Measurements from ENCODE around the gene IL1RAP. TPM values are rescaled to one million over a fixed set of nuclear protein-coding genes. Genes with fewer than 3 reads are reported as not detected.

The IL1RAP gene
- total and polyA plus RNA-seq, 7 experiments from 2014 or later, result 5.9 to 29.0 (median 12.1) TPM

DNA sequence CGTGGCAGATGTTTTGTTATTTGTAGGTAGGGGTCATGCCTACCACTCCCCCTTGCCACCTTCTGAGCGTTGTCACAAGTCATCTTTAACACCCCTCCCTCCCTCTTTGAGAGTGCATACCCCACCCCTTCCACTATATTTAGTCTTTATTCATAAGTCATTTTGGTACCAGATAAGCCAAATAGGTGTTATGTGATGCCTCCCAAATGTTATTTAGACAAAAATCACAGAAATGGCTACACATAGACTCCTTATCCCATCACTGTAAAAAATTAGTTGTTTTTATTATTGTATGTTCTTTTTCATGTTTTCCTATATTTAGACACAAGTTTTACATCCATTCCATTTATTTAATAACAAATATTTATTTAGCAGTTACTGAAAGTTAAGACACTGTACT lies 93.1 kb downstream of the IL1RAP start:
- no peak overlapping the region for H3K27ac Mint-ChIP-seq
- ChIA-PET POLR2A (no interaction called here), CTCF (no interaction called here)
- DNase-seq (no peak), ATAC-seq (no peak)
- Histone ChIP-seq H3K27ac (ENCODE audit: low read depth, low read length) (no peak overlapping the region), H3K36me3 (ENCODE audit: control insufficient read depth in 2 of 3, insufficient read depth in 3 of 3, low read length in 3 of 3) (peaks cover 0 to 11% (median 0%) of the 10 kb centered on the region in 3 experiments), H3K9me3 (ENCODE audit: control insufficient read depth in 2 of 3, low read length in 3 of 3) (no peaks in the 10 kb centered on the region), H3K4me3 (ENCODE audit: low read length) (no peak overlapping the region), H3K27me3 (ENCODE audit: control insufficient read depth in 2 of 2, insufficient read depth in 2 of 2, low read length in 2 of 2) (no peaks in the 10 kb centered on the region), H3K4me1 (ENCODE audit: control insufficient read depth in 2 of 2, insufficient read depth in 2 of 2, low read length in 2 of 2) (no peaks in the 10 kb centered on the region)
- no peaks in the 10 kb centered on the region for H3K27me3 Mint-ChIP-seq
- H3K4me1 Mint-ChIP-seq, result peaks cover 0 to 28% (median 4%) of the 10 kb centered on the region in 7 donors
- H3K36me3 Mint-ChIP-seq, result peaks cover 31 to 74% (median 55%) of the 10 kb centered on the region in 5 donors
- no peak overlapping the region for H3K4me3 Mint-ChIP-seq
- peaks cover 0 to 14% (median 0%) of the 10 kb centered on the region in 11 donors for H3K9me3 Mint-ChIP-seq
- intact Hi-C loops (cut with micrococcal nuclease), result no loop called here

- H3K4me3 ChIP-seq (ENCODE audit: low read length), result no peak overlapping the region
- ChIA-PET CTCF (no interaction called here), POLR2A (no interaction called here)
- no peaks in the 10 kb centered on the region for H3K27me3 ChIP-seq (ENCODE audit: control insufficient read depth in 2 of 2, insufficient read depth in 2 of 2, low read length in 2 of 2)
- no peaks in the 10 kb centered on the region for H3K4me1 ChIP-seq (ENCODE audit: control insufficient read depth in 2 of 2, insufficient read depth in 2 of 2, low read length in 2 of 2)
- no peak overlapping the region for H3K27ac Mint-ChIP-seq
- H3K9me3 Mint-ChIP-seq, result peaks cover 0 to 21% (median 0%) of the 10 kb centered on the region in 11 donors
- H3K4me1 Mint-ChIP-seq, result peaks cover 0 to 31% (median 5%) of the 10 kb centered on the region in 7 donors
- peaks cover 0 to 9% (median 0%) of the 10 kb centered on the region in 3 experiments for H3K36me3 ChIP-seq (ENCODE audit: control insufficient read depth in 2 of 3, insufficient read depth in 3 of 3, low read length in 3 of 3)
- no peaks in the 10 kb centered on the region for H3K9me3 ChIP-seq (ENCODE audit: control insufficient read depth in 2 of 3, low read length in 3 of 3)
- no peaks in the 10 kb centered on the region for H3K27me3 Mint-ChIP-seq
- H3K27ac ChIP-seq (ENCODE audit: low read depth, low read length), result no peak overlapping the region
- ATAC-seq, result no peak
- H3K4me3 Mint-ChIP-seq, result no peak overlapping the region
- intact Hi-C loops (cut with micrococcal nuclease), result no loop called here
- DNase-seq, result no peak
- peaks cover 31 to 84% (median 64%) of the 10 kb centered on the region in 5 donors for H3K36me3 Mint-ChIP-seq
Observed at GRCh38 chr3:190608850-190609589, 95.1 kb downstream of the IL1RAP start.

DNA sequence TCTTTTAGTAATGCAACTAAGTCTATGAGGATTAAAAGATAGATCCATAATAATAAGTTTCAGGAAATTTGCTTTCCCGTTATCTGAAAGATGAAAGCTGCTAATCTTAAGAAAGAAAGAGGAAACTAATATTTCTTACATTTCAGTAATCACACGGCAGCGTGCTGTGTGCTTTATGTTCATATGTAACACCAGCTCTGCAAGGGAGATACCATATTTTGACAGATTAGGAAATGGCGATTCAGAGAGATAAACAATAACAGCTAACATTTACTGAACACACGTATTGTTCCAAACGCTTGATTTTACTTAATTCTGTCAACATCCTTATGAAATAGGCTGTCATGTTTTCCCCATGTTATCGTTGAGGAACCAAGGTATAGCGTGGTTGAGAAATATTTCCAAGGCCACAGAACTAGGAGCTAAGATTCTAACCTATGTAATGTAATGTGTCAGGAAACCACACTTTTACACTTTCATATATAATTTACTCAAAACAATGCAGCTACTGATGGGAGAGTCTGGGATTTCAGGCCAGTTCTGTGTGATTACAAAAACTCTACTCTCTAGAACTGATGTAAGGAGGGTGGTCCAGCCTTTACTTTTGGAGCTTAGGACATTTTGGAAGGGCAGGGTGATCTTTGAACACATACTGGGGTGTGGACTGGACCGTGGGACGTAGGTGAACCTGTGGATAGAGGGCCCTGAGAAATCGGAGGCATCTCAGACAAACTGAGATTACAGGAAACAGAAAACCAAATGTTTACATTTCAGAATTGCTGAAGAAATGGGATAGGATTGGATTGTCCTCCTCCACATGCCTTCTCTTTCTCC lies 100.6 kb downstream of the IL1RAP start:
- no peaks in the 10 kb centered on the region for H3K9me3 ChIP-seq (ENCODE audit: control insufficient read depth in 2 of 3, low read length in 3 of 3)
- Mint-ChIP-seq H3K4me3 (peak overlapping the region in 1 of 10 donors; percentile 22), H3K9me3 (peaks cover 0 to 14% (median 0%) of the 10 kb centered on the region in 11 donors), H3K27me3 (no peaks in the 10 kb centered on the region), H3K36me3 (peaks cover 5 to 43% (median 30%) of the 10 kb centered on the region in 5 donors), H3K4me1 (peaks cover 26 to 61% (median 31%) of the 10 kb centered on the region in 7 donors), H3K27ac (peak overlapping the region in 1 of 9 donors; percentile 56)
- intact Hi-C loops (cut with micrococcal nuclease), result loop anchor here in 1 of 2 donors (5.0 to 10.0 kb wide), 2 partner anchors 713 to 1290 kb away; partner anchors contain the start of gene CCDC50
- no peak overlapping the region for H3K27ac ChIP-seq (ENCODE audit: low read depth, low read length)
- no peaks in the 10 kb centered on the region for H3K36me3 ChIP-seq (ENCODE audit: control insufficient read depth in 2 of 3, insufficient read depth in 3 of 3, low read length in 3 of 3)
- no peak overlapping the region for H3K4me3 ChIP-seq (ENCODE audit: low read length)
- no peaks in the 10 kb centered on the region for H3K27me3 ChIP-seq (ENCODE audit: control insufficient read depth in 2 of 2, insufficient read depth in 2 of 2, low read length in 2 of 2)
- ChIA-PET POLR2A (no interaction called here), CTCF (no interaction called here)
- ATAC-seq (no peak), DNase-seq (no peak)
- H3K4me1 ChIP-seq (ENCODE audit: control insufficient read depth in 2 of 2, insufficient read depth in 2 of 2, low read length in 2 of 2), result peaks cover 0 to 4% of the 10 kb centered on the region in 2 donors

- H3K36me3 Mint-ChIP-seq, result peaks cover 0 to 38% (median 24%) of the 10 kb centered on the region in 5 donors
- DNase-seq (no peak), ATAC-seq (no peak)
- H3K4me3 ChIP-seq (ENCODE audit: low read length), result no peak overlapping the region
- H3K4me1 Mint-ChIP-seq, result peaks cover 26 to 66% (median 31%) of the 10 kb centered on the region in 7 donors
- H3K4me3 Mint-ChIP-seq, result no peak overlapping the region
- intact Hi-C loops (cut with micrococcal nuclease), result loop anchor here in 1 of 2 donors (5.0 to 10.0 kb wide), 2 partner anchors 712 to 1290 kb away; partner anchors contain the start of gene CCDC50
- no peaks in the 10 kb centered on the region for H3K27me3 ChIP-seq (ENCODE audit: control insufficient read depth in 2 of 2, insufficient read depth in 2 of 2, low read length in 2 of 2)
- H3K27ac ChIP-seq (ENCODE audit: low read depth, low read length), result no peak overlapping the region
- CTCF ChIA-PET, result no interaction called here
- peaks cover 0 to 4% of the 10 kb centered on the region in 2 donors for H3K4me1 ChIP-seq (ENCODE audit: control insufficient read depth in 2 of 2, insufficient read depth in 2 of 2, low read length in 2 of 2)
- H3K36me3 ChIP-seq (ENCODE audit: control insufficient read depth in 2 of 3, insufficient read depth in 3 of 3, low read length in 3 of 3), result no peaks in the 10 kb centered on the region
- H3K9me3 ChIP-seq (ENCODE audit: control insufficient read depth in 2 of 3, low read length in 3 of 3), result no peaks in the 10 kb centered on the region
- H3K27me3 Mint-ChIP-seq, result no peaks in the 10 kb centered on the region
- H3K9me3 Mint-ChIP-seq, result peaks cover 0 to 14% (median 0%) of the 10 kb centered on the region in 11 donors
- POLR2A ChIA-PET, result no interaction called here
- H3K27ac Mint-ChIP-seq, result peak overlapping the region in 1 of 9 donors; percentile 56
Observed at GRCh38 chr3:190615060-190615384, 101.1 kb downstream of the IL1RAP start.

DNA sequence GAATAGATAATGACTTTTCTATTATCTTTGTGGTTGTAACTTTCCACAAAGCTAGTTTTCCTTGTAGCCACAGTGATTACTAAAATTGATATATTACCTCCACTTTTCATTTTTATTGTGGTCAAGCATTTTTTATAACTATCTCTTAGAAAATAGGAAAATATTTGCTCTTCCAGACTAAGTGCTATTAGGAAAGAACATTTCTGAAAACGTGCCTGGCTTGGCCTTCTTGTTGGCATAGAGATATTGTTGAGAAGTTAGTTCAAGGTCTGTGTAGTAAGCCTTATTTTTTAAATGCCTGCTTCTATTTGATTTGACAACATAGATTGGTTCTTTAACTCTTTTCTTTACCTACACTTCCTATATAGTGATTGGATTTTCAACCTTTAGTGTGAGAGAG lies 101.7 kb downstream of the IL1RAP start:
- H3K27ac Mint-ChIP-seq, result peak overlapping the region in 1 of 9 donors; percentile 94
- Histone ChIP-seq H3K27me3 (ENCODE audit: control insufficient read depth in 2 of 2, insufficient read depth in 2 of 2, low read length in 2 of 2) (no peaks in the 10 kb centered on the region), H3K9me3 (ENCODE audit: control insufficient read depth in 2 of 3, low read length in 3 of 3) (no peaks in the 10 kb centered on the region), H3K36me3 (ENCODE audit: control insufficient read depth in 2 of 3, insufficient read depth in 3 of 3, low read length in 3 of 3) (no peaks in the 10 kb centered on the region), H3K4me1 (ENCODE audit: control insufficient read depth in 2 of 2, insufficient read depth in 2 of 2, low read length in 2 of 2) (peaks cover 0 to 4% of the 10 kb centered on the region in 2 donors), H3K27ac (ENCODE audit: low read depth, low read length) (no peak overlapping the region), H3K4me3 (ENCODE audit: low read length) (no peak overlapping the region)
- ChIA-PET POLR2A (no interaction called here), CTCF (interaction anchor here (0.7 kb wide), 1 partner anchor 81 kb away, joined by 3 read pairs; no protein-coding TSS in a partner anchor)
- no peaks in the 10 kb centered on the region for H3K27me3 Mint-ChIP-seq
- DNase-seq, result no peak
- H3K9me3 Mint-ChIP-seq, result peaks cover 0 to 14% (median 0%) of the 10 kb centered on the region in 11 donors
- peaks cover 26 to 69% (median 31%) of the 10 kb centered on the region in 7 donors for H3K4me1 Mint-ChIP-seq
- H3K36me3 Mint-ChIP-seq, result peaks cover 0 to 39% (median 24%) of the 10 kb centered on the region in 5 donors
- ATAC-seq, result no peak
- intact Hi-C loops (cut with micrococcal nuclease), result loop anchor here in 1 of 2 donors (5.0 to 10.0 kb wide), 2 partner anchors 712 to 1291 kb away; partner anchors contain the start of gene CCDC50
- peak overlapping the region in 1 of 10 donors; percentile 46 for H3K4me3 Mint-ChIP-seq

GRCh38 chr3:190616637-190617036 lies 102.8 kb downstream of the IL1RAP start:
- Histone ChIP-seq H3K4me3 (ENCODE audit: low read length) (no peak overlapping the region), H3K27me3 (ENCODE audit: control insufficient read depth in 2 of 2, insufficient read depth in 2 of 2, low read length in 2 of 2) (no peaks in the 10 kb centered on the region), H3K27ac (ENCODE audit: low read depth, low read length) (no peak overlapping the region), H3K9me3 (ENCODE audit: control insufficient read depth in 2 of 3, low read length in 3 of 3) (no peaks in the 10 kb centered on the region), H3K4me1 (ENCODE audit: control insufficient read depth in 2 of 2, insufficient read depth in 2 of 2, low read length in 2 of 2) (peaks cover 0 to 4% of the 10 kb centered on the region in 2 donors), H3K36me3 (ENCODE audit: control insufficient read depth in 2 of 3, insufficient read depth in 3 of 3, low read length in 3 of 3) (no peaks in the 10 kb centered on the region)
- Mint-ChIP-seq H3K27me3 (no peaks in the 10 kb centered on the region), H3K27ac (peak overlapping the region in 1 of 9 donors; percentile 94), H3K4me1 (peaks cover 26 to 76% (median 31%) of the 10 kb centered on the region in 7 donors), H3K36me3 (peaks cover 0 to 34% (median 18%) of the 10 kb centered on the region in 5 donors), H3K4me3 (peak overlapping the region in 1 of 10 donors; percentile 45), H3K9me3 (peaks cover 0 to 14% (median 0%) of the 10 kb centered on the region in 11 donors)
- peak; percentile 26 for ATAC-seq
- POLR2A ChIA-PET, result no interaction called here
- DNase-seq, result no peak
- intact Hi-C loops (cut with micrococcal nuclease), result loop anchor here in 1 of 2 donors (1.0 to 10.0 kb wide), 4 partner anchors 11 to 1292 kb away; partner anchors contain the start of gene CCDC50
- CTCF ChIA-PET, result no interaction called here

Measured in naive thymus-derived CD4-positive, alpha-beta T cell (primary cell).